Measurements from ENCODE around the gene IMP4. TPM values are rescaled to one million over a fixed set of nuclear protein-coding genes. Genes with fewer than 3 reads are reported as not detected.

Gene IMP4
- total RNA-seq, 1 experiment from 2014 or later = 101 TPM

- H3K36me3 Mint-ChIP-seq (ENCODE audit: insufficient read depth in 1 of 3, low read depth in 3 of 3) = peaks cover 19 to 27% (median 25%) of the 10 kb centered on the region in 3 experiments
- H3K4me1 Mint-ChIP-seq = peaks cover 17 to 23% of the 10 kb centered on the region in 2 experiments
- no peaks in the 10 kb centered on the region; a peak in 2 of 5 replicates for H3K9me3 Mint-ChIP-seq
Measured at GRCh38 chr2:130336877-130337734, 5.6 kb upstream of the IMP4 start.

More at GRCh38 chr2:130336877-130337734, 5.6 kb upstream of the IMP4 start:
- Histone ChIP-seq H3K14ac (ENCODE audit: insufficient read depth, low read length) (0 out of 2 replicates have a peak overlapping the region, but pooled peaks have one; percentile 17), H4K20me1 (ENCODE audit: control insufficient read depth, insufficient read depth, insufficient read length) (no peaks in the 10 kb centered on the region), H3K27ac (ENCODE audit: insufficient read length, low read depth, low read length) (no peak overlapping the region), H2BK20ac (ENCODE audit: low read depth, low read length, poor library complexity, severe bottlenecking) (no peak overlapping the region), H3K23ac (ENCODE audit: insufficient read length, low read depth, low read length) (no peak overlapping the region), H2AFZ (ENCODE audit: low read length) (peak overlapping the region; percentile 70), H2AK5ac (ENCODE audit: insufficient read length, low read length) (no peak overlapping the region), H3K79me1 (ENCODE audit: insufficient read depth, low read depth, low read length, poor library complexity, severe bottlenecking) (no peaks in the 10 kb centered on the region), H3T11ph (ENCODE audit: low read length) (no peak overlapping the region), H2BK15ac (ENCODE audit: low read depth, low read length) (no peak overlapping the region), H3K79me2 (ENCODE audit: insufficient read depth, low read length) (no peaks in the 10 kb centered on the region), H4K91ac (ENCODE audit: insufficient read length, low read depth, low read length) (no peak overlapping the region), H4K5ac (ENCODE audit: insufficient read length, low read depth, low read length) (no peak overlapping the region), H2BK12ac (ENCODE audit: insufficient read length, low read depth, low read length) (no peak overlapping the region), H4K8ac (replicated peaks; ENCODE audit: insufficient read length, low read depth, low read length) (no peak overlapping the region), H3K56ac (ENCODE audit: insufficient read length, low read depth, low read length) (no peak overlapping the region), H3K18ac (ENCODE audit: insufficient read length, low read depth, low read length) (peak overlapping the region; percentile 63), H2BK5ac (ENCODE audit: insufficient read length, low read length) (no peak overlapping the region), H3K23me2 (ENCODE audit: insufficient read length, low read depth, low read length, poor library complexity, severe bottlenecking) (no peaks in the 10 kb centered on the region), H3K4me2 (ENCODE audit: insufficient read depth, insufficient read length, low read length) (peak overlapping the region; percentile 63), H3K4me1 (ENCODE audit: insufficient read depth, low read length) (peaks cover 7% of the 10 kb centered on the region; the same call in 1 of the 2 replicates), H3K9ac (ENCODE audit: extremely low read depth, insufficient read length, low read length) (peak overlapping the region; percentile 65), H3K27me3 (ENCODE audit: insufficient read depth, low read length) (no peaks in the 10 kb centered on the region), H3K4ac (ENCODE audit: low read depth, low read length) (no peak overlapping the region), H2BK120ac (ENCODE audit: low read depth, low read length, poor library complexity, severe bottlenecking) (no peak overlapping the region), H3K9me3 (ENCODE audit: control insufficient read depth, low read depth, low read length) (no peaks in the 10 kb centered on the region)
- Mint-ChIP-seq H3K27me3 (ENCODE audit: low read depth) (peaks cover 14% of the 10 kb centered on the region), H3K27ac (peak overlapping the region; percentile 79 to 94 (median 85); a peak in 6 of 7 replicates), H3K4me3 (peak overlapping the region; percentile 88 to 89)
- DNase-seq = peak; percentile 94
- WGBS (ENCODE audit: extremely low coverage, insufficient read length, low lambda C conversion rate) = no CpG with 5 or more reads among the region's 29 CpGs
- no peak for TF ChIP-seq CTCF (conservative IDR thresholded peaks at IDR 0.05)

Data from H9 (cell line).